AG10803 (cell line): ENCODE data around the gene MRPL49.

Experiments
- DNase-seq: peaks from one replicate; pipeline ENCODE4 v3.0.0; 2010; ENCODE audit warnings: low read depth
- H3K4me3 ChIP-seq: 2 replicates; pipeline ENCODE4 v1.5.1; 2011; ENCODE audit warnings: mild to moderate bottlenecking, low read length, control low read depth
- CTCF ChIP-seq: conservative IDR thresholded peaks from 2 replicates; pipeline ENCODE4 v1.5.1; 2011; ENCODE audit warnings: mild to moderate bottlenecking, low read length, control low read depth, inconsistent platforms

The MRPL49 gene

GRCh38 chr11:65132238-65132987 is 10.3 kb downstream of the MRPL49 start:
- H3K4me3 ChIP-seq: peak overlapping the region; percentile 94
- no peak for DNase-seq
- no peak for TF ChIP-seq CTCF

GRCh38 chr11:65132988-65133700 is 11.0 kb downstream of the MRPL49 start:
- H3K4me3 ChIP-seq: peak overlapping the region; percentile 94
- no peak for TF ChIP-seq CTCF
- DNase-seq: no peak

- peak overlapping the region; percentile 94 for H3K4me3 ChIP-seq
- no peak for TF ChIP-seq CTCF
- DNase-seq: no peak
Observed at GRCh38 chr11:65133724-65134123, 11.6 kb downstream of the MRPL49 start.

GRCh38 chr11:65134240-65134951 is 12.3 kb downstream of the MRPL49 start, which contains the start of gene SYVN1:
Gene SYVN1 (minus strand): TSS chr11:65134519. CDS start chr11:65133601, 918 bp downstream.
- peak; percentile 86 for DNase-seq
- H3K4me3 ChIP-seq: peak within 1 kb of the TSS; percentile 94
- no peak for TF ChIP-seq CTCF

GRCh38 chr11:65134952-65135632 is 13.0 kb downstream of the MRPL49 start:
- peak; percentile 96 for DNase-seq
- H3K4me3 ChIP-seq: peak overlapping the region; percentile 94
- no peak for TF ChIP-seq CTCF

- TF ChIP-seq CTCF: no peak
- no peak for DNase-seq
Observed at GRCh38 chr11:65135633-65136145, 13.6 kb downstream of the MRPL49 start.

More at GRCh38 chr11:65135633-65136145, 13.6 kb downstream of the MRPL49 start:
- H3K4me3 ChIP-seq: peak overlapping the region; percentile 94
